ENCODE results near the gene CSNK1E. TPM values are rescaled to one million over a fixed set of nuclear protein-coding genes. Genes with fewer than 3 reads are reported as not detected.

CSNK1E gene
- total and polyA plus RNA-seq, 2 of the 8 experiments (the other 6 are each of a cell fraction or from before 2014, with no cell fraction given) = 247 to 263 TPM

DNA sequence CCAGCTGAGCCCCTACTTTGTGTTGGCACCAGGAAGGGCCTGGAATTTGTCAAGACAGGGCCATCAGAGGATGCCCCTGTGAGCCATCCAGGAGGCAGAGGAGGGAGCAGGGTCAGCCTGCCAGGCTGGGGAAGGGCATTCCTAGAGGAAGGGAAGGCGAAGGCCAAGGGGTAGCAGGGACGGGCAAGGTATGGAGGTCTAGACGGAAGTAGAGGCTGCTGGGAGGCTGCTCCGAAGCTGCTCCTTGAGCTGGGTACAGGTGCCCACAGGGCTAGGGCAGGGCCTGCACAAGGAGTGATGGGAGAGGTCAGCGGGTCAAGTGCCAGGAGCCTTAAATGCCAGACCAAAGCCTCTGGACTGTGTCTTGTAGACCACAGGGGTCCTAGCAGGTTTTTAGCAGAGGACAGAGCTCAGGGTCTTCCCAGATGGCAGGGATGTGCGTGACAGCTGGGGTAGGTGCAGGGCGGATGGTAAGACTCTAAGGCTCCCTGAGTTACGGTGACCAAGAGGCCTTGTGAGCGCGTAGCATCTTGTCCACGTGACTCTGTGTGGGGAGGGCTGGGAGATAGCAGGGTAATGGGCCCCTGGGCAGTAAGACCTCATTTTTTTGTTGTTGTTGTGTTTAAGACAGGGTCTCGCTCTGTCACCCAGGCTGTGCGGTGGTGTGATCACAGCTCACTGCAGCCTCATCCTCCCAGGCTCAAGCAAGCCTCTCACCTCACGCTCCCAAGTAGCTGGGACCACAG, 31.7 kb upstream of the CSNK1E start:
- Histone ChIP-seq H3K14ac (ENCODE audit: insufficient read length) (no peak overlapping the region), H3K18ac (ENCODE audit: extremely low read depth, low read length) (no peak overlapping the region), H2BK15ac (ENCODE audit: low read length) (no peak overlapping the region), H4K91ac (replicated peaks; ENCODE audit: insufficient read length, low read length) (peak overlapping the region; percentile 55), H2AFZ (ENCODE audit: low read length) (no peak overlapping the region), H2BK20ac (ENCODE audit: low read length) (0 out of 2 replicates have a peak overlapping the region, but pooled peaks have one; percentile 72), H2BK12ac (ENCODE audit: low read depth, low read length) (peak overlapping the region; percentile 80; the same call in 1 of the 2 replicates), H4K8ac (ENCODE audit: extremely low read depth, insufficient read depth, low read length) (no peak overlapping the region), H3K23ac (ENCODE audit: insufficient read length) (no peak overlapping the region), H3K4me3 (ENCODE audit: extremely low read depth in 1 of 4, insufficient read depth in 2 of 4, low read depth in 3 of 4, low read length in 4 of 4) (no peak overlapping the region), H2BK120ac (replicated peaks; ENCODE audit: low read depth, low read length) (no peak overlapping the region), H3K4ac (replicated peaks; ENCODE audit: insufficient read length, low read depth, low read length) (no peak overlapping the region), H3K36me3 (ENCODE audit: control insufficient read depth in 2 of 4, insufficient read depth in 4 of 4, low read length in 3 of 4) (no peaks in the 10 kb centered on the region; a peak in 1 of 8 replicates), H3K9ac (replicated peaks in 1 of 4; ENCODE audit: extremely low read depth in 1 of 4, low read depth in 3 of 4, low read length in 3 of 4) (no peak overlapping the region), H4K5ac (ENCODE audit: insufficient read length, low read depth, low read length) (no peak overlapping the region), H3K9me3 (ENCODE audit: insufficient read depth in 2 of 2, low read depth in 1 of 2, low read length in 1 of 2) (no peaks in the 10 kb centered on the region), H3K4me2 (ENCODE audit: insufficient read depth in 1 of 2, low read depth in 2 of 2, low read length in 2 of 2) (no peak overlapping the region), H3K56ac (replicated peaks; ENCODE audit: insufficient read length, low read depth, low read length) (no peak overlapping the region), H3K4me1 (replicated peaks in 1 of 4; ENCODE audit: control insufficient read depth in 3 of 4, insufficient read depth in 4 of 4, low read length in 3 of 4) (peaks cover 0 to 25% (median 5%) of the 10 kb centered on the region in 4 experiments; a peak in 6 of 7 replicates), H3K79me1 (ENCODE audit: low read depth, low read length) (no peaks in the 10 kb centered on the region), H2AK5ac (ENCODE audit: low read depth, low read length) (peak overlapping the region; percentile 80), H2BK5ac (ENCODE audit: low read depth, low read length) (0 out of 2 replicates have a peak overlapping the region, but pooled peaks have one; percentile 30), H4K20me1 (replicated peaks in 1 of 2; ENCODE audit: control insufficient read depth in 1 of 2, insufficient read depth in 2 of 2, low read length in 2 of 2) (peaks cover 0 to 17% of the 10 kb centered on the region in 2 experiments), H3K27me3 (replicated peaks in 1 of 4; ENCODE audit: control insufficient read depth in 3 of 4, extremely low read depth in 1 of 4, insufficient read depth in 3 of 4, low read length in 3 of 4) (no peaks in the 10 kb centered on the region), H3K27ac (ENCODE audit: low read depth, low read length) (no peak overlapping the region), H3K79me2 (ENCODE audit: control insufficient read depth in 1 of 2, insufficient read depth in 2 of 2, low read length in 2 of 2) (no peaks in the 10 kb centered on the region), H3K23me2 (ENCODE audit: low read depth, low read length) (no peaks in the 10 kb centered on the region)
- ChIA-PET CTCF (ENCODE audit: partially characterized antibody) (interaction anchor here (0.9 to 6.7 kb wide), 5 partner anchors 24 to 225 kb away, joined by 3 to 43 read pairs (median 5); no protein-coding TSS in a partner anchor), POLR2A (ENCODE audit: partially characterized antibody) (interaction anchor here (0.9 to 8.3 kb wide), 12 partner anchors 8 to 292 kb away, joined by 3 to 84 read pairs (median 6); partner anchors contain the start of genes CSNK1E, PICK1 and TMEM184B)
- TF ChIP-seq POLR2AphosphoS5 (IDR thresholded peaks at IDR 0.05; ENCODE audit: low read depth, low read length) = peak; percentile 23
- TF ChIP-seq POLR2A (IDR thresholded peaks at IDR 0.05; ENCODE audit: control extremely low read depth in 1 of 2, low read depth in 2 of 2, low read length in 2 of 2) = peak in 1 of 2 experiments; percentile 34; a peak in 1 of 3 replicates
- TF ChIP-seq CTCF (IDR thresholded peaks at IDR 0.05; ENCODE audit: control extremely low read depth in 1 of 3, insufficient read depth in 1 of 3, low read depth in 1 of 3, low read length in 3 of 3) = no peak
- WGBS, 2 experiments (ENCODE audit: extremely low coverage in 1 of 2, insufficient coverage in 1 of 2, insufficient read length in 1 of 2, insufficient replicate concordance in 2 of 2, low coverage in 1 of 2, low lambda C conversion rate in 2 of 2, missing lambda C conversion rate in 1 of 2) = 89% methylated on average over 14 of the region's 14 CpGs; no CpG with 5 or more reads in 1 of the 2 experiments
- no peak for FAIRE-seq
- DNase-seq (ENCODE audit: low read depth in 1 of 2, low spot score in 2 of 2) = peak in 1 of 2 experiments; percentile 59

Measured in H1 (cell line).